ENCODE measurements around the gene RPS28. TPM values are rescaled to one million over a fixed set of nuclear protein-coding genes. Genes with fewer than 3 reads are reported as not detected.
A peak's percentile ranks its signal among the peaks of the same experiment; 100 is the strongest.

Gene RPS28
- total RNA-seq, 1 donor from 2014 or later, result 1,057 TPM

DNA sequence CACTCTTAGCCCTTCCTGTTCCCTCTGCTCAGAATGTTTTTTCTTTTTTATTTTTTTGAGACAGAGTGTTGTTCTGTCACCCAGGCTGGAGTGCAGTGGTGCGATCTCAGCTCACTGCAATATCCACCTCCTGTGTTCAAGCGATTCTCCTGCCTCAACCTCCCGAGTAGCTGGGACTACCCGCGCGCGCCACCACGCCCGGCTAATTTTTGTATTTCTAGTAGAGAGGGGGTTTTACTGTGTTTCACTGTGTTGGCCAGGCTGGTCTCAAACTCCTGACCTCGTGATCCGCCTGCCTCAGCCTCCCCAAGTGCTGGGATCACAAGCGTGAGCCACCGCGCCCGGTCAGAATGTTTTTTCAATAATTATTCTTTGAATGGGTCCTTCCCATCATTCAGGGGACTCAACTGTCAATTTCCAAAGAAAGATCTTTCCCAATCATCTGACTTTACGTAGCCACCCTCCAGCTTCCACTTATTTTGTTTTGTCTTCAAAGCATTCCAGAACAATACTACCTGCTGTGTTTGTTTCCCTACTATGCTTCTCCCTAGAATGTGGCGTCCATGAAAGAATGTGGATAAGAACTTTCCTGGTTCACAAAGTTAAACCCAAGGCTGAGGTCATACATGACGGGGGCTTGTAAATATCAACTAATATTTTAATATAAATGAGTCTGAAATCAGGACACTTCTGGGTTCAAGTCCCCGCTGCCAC lies 1.3 kb upstream of the RPS28 start:
- no peaks in the 10 kb centered on the region for H3K9me3 Mint-ChIP-seq (ENCODE audit: low read depth)
- DNase-seq (ENCODE audit: low spot score), result no peak
- H3K27me3 Mint-ChIP-seq (ENCODE audit: low read depth), result no peaks in the 10 kb centered on the region
- peak overlapping the region; percentile 99 for H3K4me3 Mint-ChIP-seq (ENCODE audit: unreplicated experiment)
- peaks cover 12% of the 10 kb centered on the region for H3K36me3 Mint-ChIP-seq (ENCODE audit: low read depth)
- peak overlapping the region; percentile 98 for H3K27ac Mint-ChIP-seq (ENCODE audit: unreplicated experiment)
- H3K4me1 Mint-ChIP-seq (ENCODE audit: low read depth), result peaks cover 28% of the 10 kb centered on the region
- TF ChIP-seq, protein P1, sequence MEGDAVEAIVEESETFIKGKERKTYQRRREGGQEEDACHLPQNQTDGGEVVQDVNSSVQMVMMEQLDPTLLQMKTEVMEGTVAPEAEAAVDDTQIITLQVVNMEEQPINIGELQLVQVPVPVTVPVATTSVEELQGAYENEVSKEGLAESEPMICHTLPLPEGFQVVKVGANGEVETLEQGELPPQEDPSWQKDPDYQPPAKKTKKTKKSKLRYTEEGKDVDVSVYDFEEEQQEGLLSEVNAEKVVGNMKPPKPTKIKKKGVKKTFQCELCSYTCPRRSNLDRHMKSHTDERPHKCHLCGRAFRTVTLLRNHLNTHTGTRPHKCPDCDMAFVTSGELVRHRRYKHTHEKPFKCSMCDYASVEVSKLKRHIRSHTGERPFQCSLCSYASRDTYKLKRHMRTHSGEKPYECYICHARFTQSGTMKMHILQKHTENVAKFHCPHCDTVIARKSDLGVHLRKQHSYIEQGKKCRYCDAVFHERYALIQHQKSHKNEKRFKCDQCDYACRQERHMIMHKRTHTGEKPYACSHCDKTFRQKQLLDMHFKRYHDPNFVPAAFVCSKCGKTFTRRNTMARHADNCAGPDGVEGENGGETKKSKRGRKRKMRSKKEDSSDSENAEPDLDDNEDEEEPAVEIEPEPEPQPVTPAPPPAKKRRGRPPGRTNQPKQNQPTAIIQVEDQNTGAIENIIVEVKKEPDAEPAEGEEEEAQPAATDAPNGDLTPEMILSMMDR (IDR thresholded peaks at IDR 0.05), result no peak

DNA sequence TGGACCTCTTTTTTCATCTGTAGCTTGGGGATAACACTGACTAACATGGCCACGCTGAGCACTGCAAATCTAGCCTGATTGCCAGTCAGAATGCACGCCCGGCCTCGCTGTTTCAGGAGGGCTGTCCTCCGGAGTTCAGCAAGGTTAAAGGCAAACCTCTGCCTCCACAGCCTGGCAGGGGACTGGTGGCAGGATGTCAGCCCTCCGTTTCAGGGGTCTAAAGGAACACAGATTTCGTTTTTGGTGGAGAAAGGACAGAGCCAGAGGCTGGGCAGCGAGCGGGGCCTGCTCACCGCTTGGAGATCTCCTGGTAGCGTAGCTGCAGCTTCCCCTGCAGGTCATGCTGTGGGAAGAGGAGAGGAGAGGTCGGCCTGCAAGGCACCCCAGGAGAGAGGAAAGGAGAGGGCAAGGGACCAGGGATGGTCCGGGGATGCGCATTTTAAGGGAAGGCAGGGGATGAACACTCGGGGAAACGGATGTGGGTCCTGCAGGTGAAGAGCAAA lies 681 bp upstream of the RPS28 start:
- no peaks in the 10 kb centered on the region for H3K9me3 Mint-ChIP-seq (ENCODE audit: low read depth)
- peaks cover 11% of the 10 kb centered on the region for H3K36me3 Mint-ChIP-seq (ENCODE audit: low read depth)
- peak overlapping the region; percentile 98 for H3K27ac Mint-ChIP-seq (ENCODE audit: unreplicated experiment)
- no peaks in the 10 kb centered on the region for H3K27me3 Mint-ChIP-seq (ENCODE audit: low read depth)
- no peak for DNase-seq (ENCODE audit: low spot score)
- peak overlapping the region; percentile 99 for H3K4me3 Mint-ChIP-seq (ENCODE audit: unreplicated experiment)
- H3K4me1 Mint-ChIP-seq (ENCODE audit: low read depth), result peaks cover 28% of the 10 kb centered on the region
- TF ChIP-seq, protein P1 (IDR thresholded peaks at IDR 0.05), result no peak

DNA sequence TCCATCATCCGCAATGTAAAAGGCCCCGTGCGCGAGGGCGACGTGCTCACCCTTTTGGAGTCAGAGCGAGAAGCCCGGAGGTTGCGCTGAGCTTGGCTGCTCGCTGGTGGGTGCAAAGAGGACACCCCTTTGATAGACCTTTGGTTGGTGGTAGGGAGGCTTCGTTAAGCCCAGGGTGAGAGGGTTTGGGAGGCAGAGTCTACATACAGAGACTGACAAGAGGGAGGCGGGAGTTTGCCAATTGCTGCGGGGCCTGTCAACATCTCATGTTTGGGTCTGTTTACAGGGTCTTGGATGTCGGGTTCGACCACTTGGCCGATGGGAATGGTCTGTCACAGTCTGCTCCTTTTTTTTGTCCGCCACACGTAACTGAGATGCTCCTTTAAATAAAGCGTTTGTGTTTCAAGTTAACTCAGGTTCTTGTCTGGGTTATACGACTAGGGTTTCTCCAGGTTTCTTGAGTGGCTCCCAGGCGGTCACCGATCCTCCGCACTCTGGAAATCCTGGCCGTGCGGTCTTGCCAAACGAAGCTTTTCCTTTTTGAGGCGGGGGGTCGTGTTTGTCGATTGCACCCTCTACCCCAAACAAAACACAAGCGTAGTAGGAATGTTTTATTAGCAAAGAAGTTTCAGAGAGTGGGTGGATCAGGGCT lies 816 bp downstream of the RPS28 start:
- Mint-ChIP-seq H3K9me3 (ENCODE audit: low read depth) (peaks cover 5% of the 10 kb centered on the region), H3K4me1 (ENCODE audit: low read depth) (peaks cover 28% of the 10 kb centered on the region), H3K27ac (ENCODE audit: unreplicated experiment) (peak overlapping the region; percentile 98), H3K4me3 (ENCODE audit: unreplicated experiment) (peak overlapping the region; percentile 99), H3K27me3 (ENCODE audit: low read depth) (no peaks in the 10 kb centered on the region), H3K36me3 (ENCODE audit: low read depth) (peaks cover 15% of the 10 kb centered on the region)
- DNase-seq (ENCODE audit: low spot score), result no peak
- TF ChIP-seq, protein P1 (IDR thresholded peaks at IDR 0.05), result no peak

DNA sequence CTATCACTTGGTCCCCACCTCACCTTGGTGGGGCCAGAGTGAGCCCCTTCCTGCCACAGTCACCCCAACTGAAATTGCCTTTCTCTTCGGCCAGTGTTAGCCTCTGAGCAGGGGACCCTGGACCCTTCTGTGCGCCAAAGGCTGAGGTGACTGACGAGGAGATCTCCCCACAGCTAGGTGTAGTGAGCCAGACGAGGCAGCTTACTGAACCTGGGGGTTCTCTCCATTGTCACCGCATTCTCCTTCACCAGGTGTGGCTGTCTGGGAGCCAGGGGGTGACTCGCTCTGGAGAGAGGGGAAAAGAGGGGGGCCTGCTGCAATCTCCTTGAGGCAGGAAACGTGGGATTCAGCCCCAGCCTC lies 1.3 kb downstream of the RPS28 start:
- H3K9me3 Mint-ChIP-seq (ENCODE audit: low read depth), result peaks cover 5% of the 10 kb centered on the region
- no peak overlapping the region for H3K27ac Mint-ChIP-seq (ENCODE audit: unreplicated experiment)
- no peaks in the 10 kb centered on the region for H3K27me3 Mint-ChIP-seq (ENCODE audit: low read depth)
- TF ChIP-seq, protein P1 (IDR thresholded peaks at IDR 0.05), result no peak
- peak overlapping the region; percentile 99 for H3K4me3 Mint-ChIP-seq (ENCODE audit: unreplicated experiment)
- DNase-seq (ENCODE audit: low spot score), result no peak
- peaks cover 28% of the 10 kb centered on the region for H3K4me1 Mint-ChIP-seq (ENCODE audit: low read depth)
- peaks cover 15% of the 10 kb centered on the region for H3K36me3 Mint-ChIP-seq (ENCODE audit: low read depth)

DNA sequence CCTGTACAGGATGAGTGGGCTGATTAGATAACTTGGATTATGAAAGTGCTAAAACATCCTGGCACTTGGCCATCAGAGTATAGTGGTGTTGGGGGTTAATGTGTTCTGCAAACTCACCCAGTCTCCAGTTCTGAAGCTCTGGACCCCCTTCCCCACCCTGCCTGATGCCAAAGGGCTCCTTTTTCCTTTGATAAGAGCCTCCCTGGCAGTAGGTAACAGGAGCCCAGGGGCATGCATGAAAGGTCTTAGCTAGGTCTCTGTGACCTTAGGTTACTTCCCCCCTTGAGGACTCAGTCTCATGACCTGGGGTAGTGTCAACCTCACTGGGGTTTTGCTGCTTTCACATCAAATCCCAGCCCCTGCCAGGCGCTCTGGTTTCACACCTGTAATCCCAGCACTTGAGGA lies 2.5 kb downstream of the RPS28 start:
- Mint-ChIP-seq H3K27me3 (ENCODE audit: low read depth) (no peaks in the 10 kb centered on the region), H3K27ac (ENCODE audit: unreplicated experiment) (no peak overlapping the region), H3K4me3 (ENCODE audit: unreplicated experiment) (no peak overlapping the region), H3K4me1 (ENCODE audit: low read depth) (peaks cover 28% of the 10 kb centered on the region), H3K36me3 (ENCODE audit: low read depth) (peaks cover 15% of the 10 kb centered on the region), H3K9me3 (ENCODE audit: low read depth) (peaks cover 5% of the 10 kb centered on the region)
- no peak for DNase-seq (ENCODE audit: low spot score)
- TF ChIP-seq, protein P1 (IDR thresholded peaks at IDR 0.05), result no peak

Measured in chondrocyte (in vitro differentiated cells).